IMR-90 (cell line): ENCODE data around the gene SLC6A17. TPM values are rescaled to one million over a fixed set of nuclear protein-coding genes. Genes with fewer than 3 reads are reported as not detected.

Source experiments
- ATAC-seq: fragments of 200-7000 bp; cut with Tn5 transposase; 2 replicates; pipeline ENCODE4 v1.9.1; 2020; ENCODE audit warnings: low read depth, mild to moderate bottlenecking, moderate library complexity
- BruUV-seq: library from RNA; stranded (reverse); fragments of 400-500 nt; replicated peaks from 2 replicates; lab custom pipeline; 2021; lab: Mats Ljungman, UMichigan
- CTCF ChIA-PET: fragments of 300-600 bp; formaldehyde crosslinking; extraction: SDS; loops from one replicate; lab custom pipeline; 2021; ENCODE audit warnings: antibody characterized with exemption; lab: Yijun Ruan, JAX
- POLR2A ChIA-PET: fragments of 300-600 bp; sonication (Branson Sonifier 250); formaldehyde crosslinking; loops from one replicate; lab custom pipeline; 2022; ENCODE audit warnings: antibody characterized with exemption; ENCODE audit not compliant: unreplicated experiment; lab: Charles Lee
- DNase-seq: peaks from one replicate; pipeline ENCODE4 v3.0.0; 2013
- H2AFZ ChIP-seq: replicated peaks from 2 replicates; pipeline ENCODE3; 2013; ENCODE audit warnings: low read length, mild to moderate bottlenecking; ENCODE audit not compliant: poor library complexity
- H2AK5ac ChIP-seq: 2 replicates; pipeline ENCODE4 v1.6.1; 2013; ENCODE audit warnings: low read depth, low read length, inconsistent platforms
- H2AK9ac ChIP-seq: replicated peaks from 2 replicates; pipeline ENCODE3; 2013; ENCODE audit warnings: mild to moderate bottlenecking, low read depth, low read length, moderate library complexity; ENCODE audit not compliant: poor library complexity
- H2BK120ac ChIP-seq: 2 replicates; pipeline ENCODE4 v1.6.1; 2013; ENCODE audit warnings: low read depth, low read length, inconsistent platforms
- H2BK15ac ChIP-seq: 3 replicates; pipeline ENCODE4 v1.6.1; 2013; ENCODE audit warnings: low read depth, low read length, inconsistent platforms
- H2BK20ac ChIP-seq: 2 replicates; pipeline ENCODE4 v1.6.1; 2013; ENCODE audit warnings: low read depth, mild to moderate bottlenecking, inconsistent platforms, low read length, moderate library complexity
- H2BK5ac ChIP-seq: 2 replicates; pipeline ENCODE4 v1.6.1; 2013; ENCODE audit warnings: mild to moderate bottlenecking, low read depth, low read length, inconsistent platforms; ENCODE audit not compliant: poor library complexity, severe bottlenecking
- H3K14ac ChIP-seq: replicated peaks from 2 replicates; pipeline ENCODE4 v1.6.1; 2013; ENCODE audit warnings: low read depth, low read length, inconsistent platforms
- H3K18ac ChIP-seq: 2 replicates; pipeline ENCODE4 v1.6.1; 2013; ENCODE audit warnings: low read depth, low read length, control low read depth
- H3K23ac ChIP-seq: 2 replicates; pipeline ENCODE4 v1.6.1; 2013; ENCODE audit warnings: low read depth, low read length, inconsistent platforms
- H3K27ac ChIP-seq: 2 replicates; pipeline ENCODE4 v1.5.1; 2013; ENCODE audit warnings: mild to moderate bottlenecking, control low read depth, low read length; ENCODE audit not compliant: insufficient read depth
- H3K27me3 ChIP-seq: 2 replicates; pipeline ENCODE4 v1.6.1; 2013; ENCODE audit warnings: low read length; ENCODE audit not compliant: control insufficient read depth, insufficient read depth
- H3K36me3 ChIP-seq: 2 replicates; pipeline ENCODE4 v1.6.1; 2013; ENCODE audit warnings: low read length, mixed read lengths; ENCODE audit not compliant: control insufficient read depth, insufficient read depth
- H3K4ac ChIP-seq: 2 replicates; pipeline ENCODE4 v1.6.1; 2013; ENCODE audit warnings: low read depth, low read length, inconsistent platforms
- H3K4me1 ChIP-seq: 2 replicates; pipeline ENCODE4 v1.6.1; 2013; ENCODE audit warnings: low read length, mixed read lengths; ENCODE audit not compliant: control insufficient read depth, insufficient read depth
- H3K4me2 ChIP-seq: 2 replicates; pipeline ENCODE4 v1.6.1; 2013; ENCODE audit warnings: low read depth, mild to moderate bottlenecking, control low read depth, low read length, moderate library complexity
- H3K4me3 ChIP-seq: 2 replicates; pipeline ENCODE4 v1.5.1; 2013; ENCODE audit warnings: low read depth, mild to moderate bottlenecking, control low read depth, low read length, moderate library complexity; ENCODE audit not compliant: insufficient read depth
- H3K56ac ChIP-seq: 2 replicates; pipeline ENCODE4 v1.6.1; 2013; ENCODE audit warnings: low read length, inconsistent platforms; ENCODE audit not compliant: insufficient read depth; ENCODE audit errors: extremely low read depth
- H3K79me1 ChIP-seq, 2 experiments: 2 replicates each; pipeline ENCODE4 v1.6.1; 2013; ENCODE audit warnings: low read length in 2 of 2, inconsistent platforms in 1 of 2, low read depth in 1 of 2
- H3K9ac ChIP-seq: 2 replicates; pipeline ENCODE4 v1.6.1; 2013; ENCODE audit warnings: low read depth, low read length, control low read depth
- H3K9me1 ChIP-seq: 2 replicates; pipeline ENCODE4 v1.6.1; 2013; ENCODE audit warnings: low read length, inconsistent platforms; ENCODE audit not compliant: insufficient read depth
- H3K9me3 ChIP-seq: 2 replicates; pipeline ENCODE4 v1.6.1; 2013; ENCODE audit warnings: low read length; ENCODE audit not compliant: control insufficient read depth, insufficient read depth
- H4K20me1 ChIP-seq: 2 replicates; pipeline ENCODE4 v1.6.1; 2013; ENCODE audit warnings: low read length, inconsistent platforms; ENCODE audit not compliant: insufficient read depth
- H4K5ac ChIP-seq: 2 replicates; pipeline ENCODE4 v1.6.1; 2013; ENCODE audit warnings: mild to moderate bottlenecking, low read depth, low read length, control low read depth
- H4K8ac ChIP-seq, 2 experiments: 2 replicates each; pipeline ENCODE4 v1.6.1; 2013; ENCODE audit warnings: low read depth in 2 of 2, low read length in 2 of 2, control low read depth in 1 of 2, inconsistent platforms in 1 of 2
- H4K91ac ChIP-seq: 2 replicates; pipeline ENCODE4 v1.6.1; 2013; ENCODE audit warnings: low read depth, low read length, inconsistent platforms; ENCODE audit not compliant: insufficient read depth
- BHLHE40 ChIP-seq: fragments of 150-350 bp; IDR thresholded peaks from 2 replicates; pipeline ENCODE4 v1.6.1; 2016; ENCODE audit warnings: mild to moderate bottlenecking, low read depth, low read length
- CEBPB ChIP-seq: IDR thresholded peaks from 2 replicates; pipeline ENCODE4 v1.6.1; 2012; ENCODE audit warnings: low read depth, low read length, improper control_type of control experiment
- CHD1 ChIP-seq: IDR thresholded peaks from 2 replicates; pipeline ENCODE4 v1.6.1; 2012; ENCODE audit warnings: low read depth, low read length, improper control_type of control experiment
- CTCF ChIP-seq: conservative IDR thresholded peaks from 2 replicates; pipeline ENCODE4 v1.5.1; 2012; ENCODE audit warnings: mild to moderate bottlenecking, low read depth, low read length, improper control_type of control experiment
- ELK1 ChIP-seq: fragments of 150-350 bp; IDR thresholded peaks from 2 replicates; pipeline ENCODE4 v1.6.1; 2016; ENCODE audit warnings: low read depth, mild to moderate bottlenecking, low read length, moderate library complexity, borderline replicate concordance
- FOS ChIP-seq: fragments of 150-350 bp; IDR thresholded peaks from 2 replicates; pipeline ENCODE4 v1.6.1; 2016; ENCODE audit warnings: low read depth, low read length
- MAFK ChIP-seq: IDR thresholded peaks from 2 replicates; pipeline ENCODE4 v1.6.1; 2012; ENCODE audit warnings: low read depth, low read length, improper control_type of control experiment
- MAZ ChIP-seq: IDR thresholded peaks from 2 replicates; pipeline ENCODE4 v1.6.1; 2012; ENCODE audit warnings: low read depth, mild to moderate bottlenecking, low read length, improper control_type of control experiment, moderate library complexity, borderline replicate concordance
- MXI1 ChIP-seq: IDR thresholded peaks from 2 replicates; pipeline ENCODE4 v1.6.1; 2012; ENCODE audit warnings: low read depth, mild to moderate bottlenecking, low read length, moderate library complexity, borderline replicate concordance
- NFE2L2 ChIP-seq: fragments of 150-350 bp; IDR thresholded peaks from 2 replicates; pipeline ENCODE4 v1.6.1; 2016; ENCODE audit warnings: low read depth, mild to moderate bottlenecking, low read length
- POLR2A ChIP-seq: IDR thresholded peaks from 2 replicates; pipeline ENCODE4 v1.6.1; 2012; ENCODE audit warnings: mild to moderate bottlenecking, low read depth, low read length
- RAD21 ChIP-seq: IDR thresholded peaks from 2 replicates; pipeline ENCODE4 v1.6.1; 2012; ENCODE audit warnings: low read length, improper control_type of control experiment
- RCOR1 ChIP-seq: IDR thresholded peaks from 2 replicates; pipeline ENCODE4 v1.6.1; 2012; ENCODE audit warnings: mild to moderate bottlenecking, low read length, improper control_type of control experiment; ENCODE audit not compliant: insufficient replicate concordance
- RFX5 ChIP-seq: IDR thresholded peaks from 2 replicates; pipeline ENCODE4 v1.8.0; 2012; ENCODE audit warnings: low read depth, mild to moderate bottlenecking, low read length, moderate library complexity
- SMC3 ChIP-seq: fragments of 150-350 bp; IDR thresholded peaks from 2 replicates; pipeline ENCODE4 v1.6.1; 2016; ENCODE audit warnings: low read depth, mild to moderate bottlenecking, antibody characterized with exemption, low read length, moderate library complexity
- USF2 ChIP-seq: fragments of 150-350 bp; IDR thresholded peaks from 2 replicates; pipeline ENCODE4 v1.6.1; 2017; ENCODE audit warnings: mild to moderate bottlenecking, antibody characterized with exemption, low read length, low read depth
- WGBS, 2 experiments: methylation state at CpG; one replicate each; pipeline versions ENCODE4 v1.1.5 to v1.1.7; 2013; ENCODE audit warnings: missing lambda C conversion rate in 2 of 2; ENCODE audit not compliant: insufficient read length in 1 of 2; ENCODE audit errors: extremely low coverage in 2 of 2; 5-methylcytosine and 5-hydroxymethylcytosine counted together
- dilution Hi-C: fragments of 300-500 bp; cut with HindIII; formaldehyde crosslinking; loops from one replicate; pipeline ENCODE4 v1.14.3; 2018; ENCODE audit warnings: low sequenced_read_pairs; ENCODE audit not compliant: unreplicated experiment
- in situ Hi-C: fragments of 300-500 bp; cut with MboI; formaldehyde crosslinking; loops from 3 replicates; pipeline ENCODE4 v1.14.3; 2019; ENCODE audit warnings: low sequenced_read_pairs, inconsistent platforms, mixed read lengths
- intact Hi-C: fragments of 100-400 bp; cut with micrococcal nuclease; formaldehyde crosslinking; loops from 2 replicates; pipeline ENCODE4 v1.10.0; 2022
- polyA plus RNA-seq, 3 experiments: library from polyadenylated mRNA; depleted of rRNA; stranded (reverse); fragments of >200 nt; gene quantifications; 2 replicates each; pipeline ENCODE4 v1.2.3, GENCODE V29; 2012; ENCODE audit warnings: low replicate concordance in 1 of 3
- total RNA-seq: library from RNA; depleted of rRNA; stranded (reverse); fragments of >200 nt; gene quantifications from 2 replicates; pipeline ENCODE4 v1.2.3, GENCODE V29; 2012

The SLC6A17 gene
- total and polyA plus RNA-seq, 2 of the 4 experiments (the other 2 are of a cell fraction): 0.54 to 0.82 TPM

GRCh38 chr1:110136911-110137310, 13.4 kb upstream of the SLC6A17 start:
- Histone ChIP-seq H3K4me1 (no peaks in the 10 kb centered on the region), H2BK15ac (no peak overlapping the region), H3K4me2 (no peak overlapping the region), H3K9me3 (no peaks in the 10 kb centered on the region), H4K91ac (no peak overlapping the region), H4K20me1 (no peaks in the 10 kb centered on the region), H3K18ac (no peak overlapping the region), H2AFZ (no peak overlapping the region), H2BK5ac (no peak overlapping the region), H2AK5ac (no peak overlapping the region), H3K23ac (no peak overlapping the region), H3K4ac (no peak overlapping the region), H2BK120ac (no peak overlapping the region), H3K9ac (no peak overlapping the region), H3K56ac (no peak overlapping the region), H2BK20ac (no peak overlapping the region), H3K4me3 (no peak overlapping the region), H4K8ac (no peak overlapping the region), H3K79me1 (no peaks in the 10 kb centered on the region), H3K27me3 (peaks cover 55% of the 10 kb centered on the region), H2AK9ac (no peak overlapping the region), H3K36me3 (no peaks in the 10 kb centered on the region), H3K27ac (no peak overlapping the region), H3K14ac (no peak overlapping the region), H3K9me1 (no peaks in the 10 kb centered on the region), H4K5ac (no peak overlapping the region)
- ATAC-seq (no peak), DNase-seq (no peak)
- in situ Hi-C loops (no loop called here), intact Hi-C loops (no loop called here), dilution Hi-C loops (no loop called here)
- ChIA-PET CTCF (no interaction called here), POLR2A (interaction anchor here (0.6 kb wide), 1 partner anchor 85 kb away, joined by 3 read pairs; no protein-coding TSS in a partner anchor)
- WGBS, 2 experiments: no CpG with 5 or more reads among the region's 7 CpGs
- BruUV-seq: no TSS peak
- TF ChIP-seq CHD1 (no peak), NFE2L2 (no peak), FOS (no peak), POLR2A (no peak), CTCF (no peak), RAD21 (no peak), RFX5 (no peak), CEBPB (no peak), ELK1 (no peak), MAFK (no peak), SMC3 (no peak), MXI1 (no peak), RCOR1 (no peak), BHLHE40 (no peak), MAZ (no peak), USF2 (no peak)
